Measurements from ENCODE around the gene RAC2. TPM values are rescaled to one million over a fixed set of nuclear protein-coding genes. Genes with fewer than 3 reads are reported as not detected.

The RAC2 gene
- polyA plus RNA-seq, 1 donor, result 22.6 TPM

- Histone ChIP-seq H3K4me1 (ENCODE audit: control insufficient read depth, insufficient read depth, low read length) (peaks cover 36% of the 10 kb centered on the region), H3K27ac (ENCODE audit: low read length) (no peak overlapping the region), H3K36me3 (ENCODE audit: control insufficient read depth, insufficient read depth, low read length) (no peaks in the 10 kb centered on the region), H3K4me3 (ENCODE audit: low read length) (no peak overlapping the region), H3K9me3 (ENCODE audit: control insufficient read depth, low read depth, low read length) (no peaks in the 10 kb centered on the region), H3K27me3 (ENCODE audit: control insufficient read depth, insufficient read depth, low read length) (no peaks in the 10 kb centered on the region)
- WGBS (ENCODE audit: insufficient coverage, low lambda C conversion rate), result no CpG with 5 or more reads among the region's 9 CpGs
- DNase-seq, result no peak
These were observed 34.8 kb downstream of the RAC2 start for GRCh38 chr22:37209140-37209845.

- no CpG with 5 or more reads among the region's 7 CpGs for WGBS (ENCODE audit: insufficient coverage, low lambda C conversion rate)
- DNase-seq, result no peak
These were observed 35.5 kb downstream of the RAC2 start for GRCh38 chr22:37208401-37209139.

DNA sequence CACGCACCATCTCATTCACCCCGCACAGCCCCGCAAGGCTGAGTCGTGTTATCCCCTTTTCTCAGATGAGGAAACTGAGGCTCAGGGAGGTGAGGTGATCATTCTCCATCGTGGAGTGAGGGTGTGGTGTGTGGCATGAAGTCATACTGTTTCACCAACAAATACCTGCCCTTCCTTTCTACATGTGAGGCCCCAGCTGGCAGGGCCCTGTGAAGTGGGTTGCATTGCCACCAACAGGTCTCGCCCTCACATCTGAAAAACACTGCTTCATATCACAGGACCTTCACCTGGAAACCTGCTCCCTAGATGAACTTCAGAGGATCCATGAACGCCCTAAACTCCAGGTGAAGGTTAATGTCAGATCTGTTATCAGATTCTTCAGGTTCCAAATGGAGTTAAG is 36.1 kb downstream of the RAC2 start:
- H3K27me3 ChIP-seq (ENCODE audit: control insufficient read depth, insufficient read depth, low read length), result no peaks in the 10 kb centered on the region
- no peak overlapping the region for H3K4me3 ChIP-seq (ENCODE audit: low read length)
- no CpG with 5 or more reads among the region's 7 CpGs for WGBS (ENCODE audit: insufficient coverage, low lambda C conversion rate)
- H3K36me3 ChIP-seq (ENCODE audit: control insufficient read depth, insufficient read depth, low read length), result no peaks in the 10 kb centered on the region
- peaks cover 32% of the 10 kb centered on the region for H3K4me1 ChIP-seq (ENCODE audit: control insufficient read depth, insufficient read depth, low read length)
- H3K9me3 ChIP-seq (ENCODE audit: control insufficient read depth, low read depth, low read length), result no peaks in the 10 kb centered on the region
- no peak overlapping the region for H3K27ac ChIP-seq (ENCODE audit: low read length)
- DNase-seq, result no peak

More at GRCh38 chr22:37208401-37209139, 35.5 kb downstream of the RAC2 start:
- no peak overlapping the region for H3K4me3 ChIP-seq (ENCODE audit: low read length)
- H3K4me1 ChIP-seq (ENCODE audit: control insufficient read depth, insufficient read depth, low read length), result peaks cover 32% of the 10 kb centered on the region
- H3K27ac ChIP-seq (ENCODE audit: low read length), result no peak overlapping the region
- no peaks in the 10 kb centered on the region for H3K36me3 ChIP-seq (ENCODE audit: control insufficient read depth, insufficient read depth, low read length)
- no peaks in the 10 kb centered on the region for H3K27me3 ChIP-seq (ENCODE audit: control insufficient read depth, insufficient read depth, low read length)
- no peaks in the 10 kb centered on the region for H3K9me3 ChIP-seq (ENCODE audit: control insufficient read depth, low read depth, low read length)

DNA sequence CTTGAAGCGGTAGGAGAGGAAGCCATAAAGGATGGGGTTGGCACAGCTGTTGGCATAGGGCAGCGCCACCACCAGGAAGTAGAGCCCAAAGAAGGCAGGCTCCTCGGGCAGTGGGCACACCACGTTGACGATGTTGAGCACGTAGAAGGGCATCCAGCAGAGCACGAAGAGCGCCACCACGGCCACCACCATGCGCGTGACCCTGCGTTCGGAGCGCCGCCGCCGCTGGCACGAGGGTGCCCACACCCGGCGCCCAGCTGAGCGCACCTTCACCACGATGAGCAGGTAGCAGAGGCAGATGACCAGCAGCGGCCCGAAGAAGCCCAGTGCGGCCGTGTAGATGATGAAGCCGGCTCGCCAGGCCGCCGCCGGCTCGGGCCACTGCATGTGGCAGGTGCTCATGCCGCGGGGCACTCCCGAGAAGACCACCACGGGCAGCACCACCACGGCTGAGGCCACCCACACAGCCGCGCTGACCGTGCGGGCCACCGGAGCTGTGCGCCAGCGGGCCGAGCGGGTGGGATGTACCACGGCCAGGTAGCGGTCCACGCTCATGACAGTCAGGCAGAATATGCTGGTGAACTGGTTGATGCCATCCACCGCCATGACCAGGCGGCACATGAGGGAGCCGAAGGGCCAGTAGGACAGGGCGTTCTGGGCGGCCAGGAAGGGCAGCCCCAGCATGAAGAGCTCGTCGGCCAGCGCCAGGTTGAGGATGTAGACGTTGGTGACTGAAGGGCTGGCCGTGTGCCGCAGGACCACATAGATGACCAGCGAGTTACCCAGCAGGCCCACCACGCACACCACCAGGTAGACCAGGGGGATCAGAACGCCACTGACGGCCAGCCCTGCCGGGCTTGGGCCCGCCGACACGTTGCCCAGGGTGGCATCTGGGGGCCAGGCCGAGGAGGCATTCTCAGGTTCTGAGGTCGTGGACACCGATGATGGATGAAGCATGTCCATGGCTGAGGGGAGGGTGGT is 36.9 kb downstream of the RAC2 start:
- Histone ChIP-seq H3K36me3 (ENCODE audit: control insufficient read depth, insufficient read depth, low read length) (no peaks in the 10 kb centered on the region), H3K27ac (ENCODE audit: low read length) (no peak overlapping the region), H3K4me3 (ENCODE audit: low read length) (no peak overlapping the region), H3K27me3 (ENCODE audit: control insufficient read depth, insufficient read depth, low read length) (no peaks in the 10 kb centered on the region), H3K9me3 (ENCODE audit: control insufficient read depth, low read depth, low read length) (no peaks in the 10 kb centered on the region), H3K4me1 (ENCODE audit: control insufficient read depth, insufficient read depth, low read length) (peaks cover 26% of the 10 kb centered on the region)
- WGBS (ENCODE audit: insufficient coverage, low lambda C conversion rate), result no CpG with 5 or more reads among the region's 71 CpGs
- DNase-seq, result no peak

GRCh38 chr22:37206118-37206840 is 37.8 kb downstream of the RAC2 start:
- Histone ChIP-seq H3K4me3 (ENCODE audit: low read length) (no peak overlapping the region), H3K27me3 (ENCODE audit: control insufficient read depth, insufficient read depth, low read length) (no peaks in the 10 kb centered on the region), H3K4me1 (ENCODE audit: control insufficient read depth, insufficient read depth, low read length) (peaks cover 17% of the 10 kb centered on the region), H3K27ac (ENCODE audit: low read length) (no peak overlapping the region), H3K9me3 (ENCODE audit: control insufficient read depth, low read depth, low read length) (no peaks in the 10 kb centered on the region), H3K36me3 (ENCODE audit: control insufficient read depth, insufficient read depth, low read length) (no peaks in the 10 kb centered on the region)
- no CpG with 5 or more reads among the region's 16 CpGs for WGBS (ENCODE audit: insufficient coverage, low lambda C conversion rate)
- no peak for DNase-seq

DNA sequence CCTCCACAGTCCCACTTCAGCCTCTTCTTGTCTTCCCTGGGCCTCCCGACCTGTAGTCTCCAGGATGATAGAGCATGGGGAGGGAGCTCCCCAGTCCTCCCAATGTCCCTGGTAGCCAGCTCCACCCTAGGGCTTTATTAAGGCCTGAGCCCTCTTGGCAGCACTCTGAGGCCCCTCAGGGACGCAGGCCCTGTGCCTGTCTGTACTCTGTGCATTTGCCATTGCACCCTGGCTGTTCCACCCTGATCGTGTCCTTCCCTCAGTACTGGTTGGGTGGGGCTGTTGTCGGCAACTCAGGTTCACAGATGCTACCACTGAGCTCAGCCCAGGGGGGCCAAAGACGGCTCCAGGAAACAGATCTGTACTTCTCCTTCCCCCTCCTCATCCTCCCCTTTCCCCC is 39.0 kb downstream of the RAC2 start:
- no peaks in the 10 kb centered on the region for H3K9me3 ChIP-seq (ENCODE audit: control insufficient read depth, low read depth, low read length)
- H3K27me3 ChIP-seq (ENCODE audit: control insufficient read depth, insufficient read depth, low read length), result no peaks in the 10 kb centered on the region
- no peaks in the 10 kb centered on the region for H3K36me3 ChIP-seq (ENCODE audit: control insufficient read depth, insufficient read depth, low read length)
- no CpG with 5 or more reads among the region's 5 CpGs for WGBS (ENCODE audit: insufficient coverage, low lambda C conversion rate)
- no peak overlapping the region for H3K27ac ChIP-seq (ENCODE audit: low read length)
- DNase-seq, result no peak
- no peak overlapping the region for H3K4me3 ChIP-seq (ENCODE audit: low read length)
- peaks cover 12% of the 10 kb centered on the region for H3K4me1 ChIP-seq (ENCODE audit: control insufficient read depth, insufficient read depth, low read length)

GRCh38 chr22:37204045-37204655 is 39.9 kb downstream of the RAC2 start:
- WGBS (ENCODE audit: insufficient coverage, low lambda C conversion rate), result no CpG with 5 or more reads among the region's 5 CpGs
- Histone ChIP-seq H3K4me3 (ENCODE audit: low read length) (no peak overlapping the region), H3K9me3 (ENCODE audit: control insufficient read depth, low read depth, low read length) (no peaks in the 10 kb centered on the region), H3K4me1 (ENCODE audit: control insufficient read depth, insufficient read depth, low read length) (peaks cover 18% of the 10 kb centered on the region), H3K36me3 (ENCODE audit: control insufficient read depth, insufficient read depth, low read length) (no peaks in the 10 kb centered on the region), H3K27ac (ENCODE audit: low read length) (no peak overlapping the region), H3K27me3 (ENCODE audit: control insufficient read depth, insufficient read depth, low read length) (no peaks in the 10 kb centered on the region)
- no peak for DNase-seq

- WGBS (ENCODE audit: insufficient coverage, low lambda C conversion rate), result no CpG with 5 or more reads among the region's 16 CpGs
- Histone ChIP-seq H3K36me3 (ENCODE audit: control insufficient read depth, insufficient read depth, low read length) (no peaks in the 10 kb centered on the region), H3K9me3 (ENCODE audit: control insufficient read depth, low read depth, low read length) (no peaks in the 10 kb centered on the region), H3K27me3 (ENCODE audit: control insufficient read depth, insufficient read depth, low read length) (no peaks in the 10 kb centered on the region), H3K4me1 (ENCODE audit: control insufficient read depth, insufficient read depth, low read length) (peaks cover 16% of the 10 kb centered on the region), H3K27ac (ENCODE audit: low read length) (no peak overlapping the region), H3K4me3 (ENCODE audit: low read length) (no peak overlapping the region)
- DNase-seq, result no peak
These were observed 40.6 kb downstream of the RAC2 start for GRCh38 chr22:37203354-37204044.

DNA sequence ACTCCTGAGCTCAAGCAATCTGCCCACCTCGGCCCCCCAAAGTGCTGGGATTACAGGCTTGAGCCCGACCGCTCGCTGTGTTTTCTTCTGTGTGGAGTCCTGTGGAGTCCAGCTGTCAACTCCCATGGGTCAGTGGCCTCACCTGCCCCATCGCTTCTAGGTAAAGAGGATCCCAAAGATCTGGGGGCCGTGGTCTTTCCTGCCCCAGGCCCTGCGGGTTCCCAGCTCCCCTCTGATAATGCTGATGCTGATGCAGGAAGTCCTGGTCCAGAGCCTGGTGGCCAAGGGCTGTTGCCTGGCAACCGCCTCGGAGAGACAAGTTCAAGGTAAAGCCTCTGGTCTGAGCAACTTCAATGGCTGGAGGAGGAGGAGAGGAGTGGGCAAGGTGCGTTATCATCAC is 41.4 kb downstream of the RAC2 start:
- Histone ChIP-seq H3K9me3 (ENCODE audit: control insufficient read depth, low read depth, low read length) (no peaks in the 10 kb centered on the region), H3K27me3 (ENCODE audit: control insufficient read depth, insufficient read depth, low read length) (no peaks in the 10 kb centered on the region), H3K27ac (ENCODE audit: low read length) (no peak overlapping the region), H3K4me1 (ENCODE audit: control insufficient read depth, insufficient read depth, low read length) (peaks cover 20% of the 10 kb centered on the region), H3K36me3 (ENCODE audit: control insufficient read depth, insufficient read depth, low read length) (no peaks in the 10 kb centered on the region), H3K4me3 (ENCODE audit: low read length) (no peak overlapping the region)
- no peak for DNase-seq
- WGBS (ENCODE audit: insufficient coverage, low lambda C conversion rate), result no CpG with 5 or more reads among the region's 10 CpGs

Data from large intestine (tissue), 3 donors.